Stimulated activated naive CD8-positive, alpha-beta T cell treated with anti-CD3 and anti-CD28 coated beads, Interleukin-15, amount 100 ng/mL, for 72 hours (primary cell): Measurements from ENCODE around the gene DMGDH.
"Not testable (repeated sequence)": the region's sequence is repeated elsewhere in the genome, so short reads cannot be mapped to it uniquely, and the experiment has no call there.

Source experiments
- ATAC-seq: fragments of 150-1000 bp; cut with Tn5 transposase; 2 replicates; pipeline ENCODE4 v1.10.0; 2021; ENCODE audit warnings: mild to moderate bottlenecking, moderate library complexity
- DNase-seq, 2 donors: peaks; one replicate each; pipeline ENCODE4 v3.0.0; 2021 to 2022
- H3K27ac Mint-ChIP-seq, 2 donors: one replicate each; pipeline ENCODE4 v1.8.0; 2022; ENCODE audit warnings: mild to moderate bottlenecking in 2 of 2, mixed read lengths in 2 of 2, moderate library complexity in 2 of 2
- H3K27me3 Mint-ChIP-seq: one replicate; pipeline ENCODE4 v1.8.0; 2022; ENCODE audit warnings: mixed read lengths
- H3K4me1 Mint-ChIP-seq: one replicate; pipeline ENCODE4 v1.8.0; 2022; ENCODE audit warnings: mild to moderate bottlenecking, mixed read lengths
- H3K4me3 Mint-ChIP-seq, 2 donors: one replicate each; pipeline ENCODE4 v1.8.0; 2022; ENCODE audit warnings: mild to moderate bottlenecking in 2 of 2, mixed read lengths in 2 of 2, moderate library complexity in 1 of 2
- H3K9me3 Mint-ChIP-seq, 2 donors: one replicate each; pipeline ENCODE4 v1.8.0; 2022; ENCODE audit warnings: mixed read lengths in 2 of 2

Gene DMGDH

GRCh38 chr5:79005936-79006631 lies 63.4 kb downstream of the DMGDH start:
- Mint-ChIP-seq H3K4me1 (no peaks in the 10 kb centered on the region), H3K27ac (no peak overlapping the region), H3K4me3 (no peak overlapping the region), H3K27me3 (peaks cover 45% of the 10 kb centered on the region), H3K9me3 (no peaks in the 10 kb centered on the region)
- ATAC-seq: no peak
- no peak for DNase-seq

GRCh38 chr5:79005151-79005550 lies 64.3 kb downstream of the DMGDH start:
- ATAC-seq (no peak), DNase-seq (no peak)
- peaks cover 47% of the 10 kb centered on the region for H3K27me3 Mint-ChIP-seq
- H3K9me3 Mint-ChIP-seq: no peaks in the 10 kb centered on the region
- H3K4me3 Mint-ChIP-seq: no peak overlapping the region
- no peak overlapping the region for H3K27ac Mint-ChIP-seq
- no peaks in the 10 kb centered on the region for H3K4me1 Mint-ChIP-seq

DNA sequence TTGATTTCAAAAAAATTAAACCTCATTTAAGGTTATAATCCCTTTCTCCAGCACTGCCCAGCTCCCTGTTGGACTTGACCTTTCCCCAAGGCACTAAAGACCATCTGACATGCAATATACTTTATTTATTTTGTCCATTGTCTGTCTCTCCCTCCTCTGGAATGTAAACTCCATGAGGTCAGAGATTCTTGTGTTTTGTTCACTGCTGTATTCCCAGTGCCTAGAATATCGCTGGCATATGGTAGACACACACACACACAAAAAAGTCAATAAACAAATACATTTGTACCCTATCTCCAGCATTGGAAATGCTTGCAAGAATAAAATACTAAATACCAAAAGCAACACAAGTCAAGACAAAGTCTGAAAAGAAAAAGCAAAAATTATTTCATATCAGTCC lies 67.1 kb downstream of the DMGDH start:
- Mint-ChIP-seq H3K4me3 (no peak overlapping the region), H3K4me1 (no peaks in the 10 kb centered on the region)

GRCh38 chr5:79001471-79001870 lies 68.0 kb downstream of the DMGDH start:
- Mint-ChIP-seq H3K27me3 (peaks cover 33% of the 10 kb centered on the region), H3K27ac (no peak overlapping the region), H3K4me1 (no peaks in the 10 kb centered on the region), H3K9me3 (no peaks in the 10 kb centered on the region), H3K4me3 (no peak overlapping the region)
- DNase-seq: no peak
- ATAC-seq: no peak

More for the DNA sequence above, 67.1 kb downstream of the DMGDH start:
- no peak for DNase-seq
- Mint-ChIP-seq H3K27me3 (peaks cover 38% of the 10 kb centered on the region), H3K9me3 (no peaks in the 10 kb centered on the region), H3K27ac (no peak overlapping the region)
- no peak for ATAC-seq

- DNase-seq (no peak), ATAC-seq (no peak)
- Mint-ChIP-seq H3K27me3 (peaks cover 20% of the 10 kb centered on the region), H3K9me3 (no peaks in the 10 kb centered on the region), H3K4me1 (peaks cover 25% of the 10 kb centered on the region), H3K4me3 (no peak overlapping the region), H3K27ac (no peak overlapping the region)
Observed at GRCh38 chr5:78997090-78997489, 72.4 kb downstream of the DMGDH start.

- peaks cover 25% of the 10 kb centered on the region for H3K4me1 Mint-ChIP-seq
- H3K27me3 Mint-ChIP-seq: peaks cover 15% of the 10 kb centered on the region
- DNase-seq: no peak
- H3K27ac Mint-ChIP-seq: no peak overlapping the region
- no peaks in the 10 kb centered on the region for H3K9me3 Mint-ChIP-seq
- no peak for ATAC-seq
- no peak overlapping the region for H3K4me3 Mint-ChIP-seq
Observed at GRCh38 chr5:78995521-78996007, 73.9 kb downstream of the DMGDH start.

- H3K4me1 Mint-ChIP-seq: peaks cover 32% of the 10 kb centered on the region
- no peak overlapping the region for H3K27ac Mint-ChIP-seq
- H3K27me3 Mint-ChIP-seq: peaks cover 18% of the 10 kb centered on the region
- DNase-seq (no peak), ATAC-seq (peak; percentile 78)
- no peak overlapping the region for H3K4me3 Mint-ChIP-seq
- no peaks in the 10 kb centered on the region for H3K9me3 Mint-ChIP-seq
Observed at GRCh38 chr5:78993165-78993564, 76.3 kb downstream of the DMGDH start.

DNA sequence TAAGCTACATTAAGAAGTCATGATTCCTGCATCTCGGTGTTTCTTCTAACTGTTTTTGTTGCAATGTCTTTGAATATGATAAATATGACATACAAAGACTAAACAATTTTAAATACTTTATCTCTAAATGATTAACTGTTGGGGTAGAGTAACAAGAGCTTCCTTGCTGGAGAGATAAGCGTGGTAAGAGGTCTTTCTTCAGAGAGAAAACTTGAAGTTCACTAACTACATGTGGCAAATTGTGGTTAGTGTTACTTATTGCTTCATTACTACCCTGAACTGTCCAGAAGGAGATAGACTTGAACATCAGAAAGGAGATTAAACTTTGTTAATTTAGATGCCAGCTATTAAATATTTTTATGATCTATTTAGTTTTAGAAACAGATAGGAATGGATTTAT lies 77.3 kb downstream of the DMGDH start:
- no peak for DNase-seq
- H3K4me1 Mint-ChIP-seq: peaks cover 32% of the 10 kb centered on the region
- no peaks in the 10 kb centered on the region for H3K9me3 Mint-ChIP-seq
- peaks cover 18% of the 10 kb centered on the region for H3K27me3 Mint-ChIP-seq
- no peak overlapping the region for H3K27ac Mint-ChIP-seq
- H3K4me3 Mint-ChIP-seq: no peak overlapping the region
- ATAC-seq: no peak

- Mint-ChIP-seq H3K27me3 (peaks cover 10% of the 10 kb centered on the region), H3K4me3 (no peak overlapping the region), H3K9me3 (no peaks in the 10 kb centered on the region), H3K27ac (no peak overlapping the region), H3K4me1 (peaks cover 42% of the 10 kb centered on the region)
- DNase-seq: no peak
- no peak for ATAC-seq
Observed at GRCh38 chr5:78989080-78989479, 80.4 kb downstream of the DMGDH start.

GRCh38 chr5:78985725-78986223 lies 83.7 kb downstream of the DMGDH start:
- H3K4me1 Mint-ChIP-seq: peaks cover 46% of the 10 kb centered on the region
- H3K27ac Mint-ChIP-seq: peak overlapping the region; percentile 96 to 98
- H3K27me3 Mint-ChIP-seq: peaks cover 5% of the 10 kb centered on the region
- H3K4me3 Mint-ChIP-seq: peak overlapping the region; percentile 83 to 91
- peak; percentile 86 for ATAC-seq
- H3K9me3 Mint-ChIP-seq: no peaks in the 10 kb centered on the region
- DNase-seq: peak; percentile 60 to 80

DNA sequence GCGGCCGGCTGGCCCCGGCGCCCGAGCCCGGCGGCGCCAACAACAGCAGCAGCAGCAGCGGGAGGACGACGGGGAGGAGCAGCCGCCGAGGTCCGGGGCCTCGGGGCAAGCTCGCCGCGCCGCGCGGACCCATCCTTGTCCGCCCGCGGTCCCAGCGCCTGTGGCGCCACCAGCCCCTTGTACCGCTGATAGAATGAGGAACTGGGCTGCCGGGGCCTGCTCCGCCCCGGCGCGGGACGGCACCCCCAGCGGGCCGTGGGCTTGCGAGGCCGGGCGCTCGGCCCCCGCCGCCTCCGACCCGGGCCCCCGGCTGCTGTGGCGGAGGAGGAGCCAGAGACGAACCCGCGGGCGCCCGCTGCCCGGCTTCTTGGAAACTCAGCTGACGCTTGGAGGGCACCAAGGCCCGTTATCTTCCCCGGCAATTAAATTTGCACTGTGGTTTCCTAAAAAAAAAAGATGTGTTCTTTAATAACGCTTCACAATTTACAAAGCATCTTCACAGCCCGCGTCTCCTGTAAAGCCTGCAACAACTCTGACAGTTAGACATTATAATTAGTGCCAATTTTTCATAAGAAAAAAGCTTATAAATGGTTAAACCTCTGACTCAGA lies 84.3 kb downstream of the DMGDH start, which contains the start of gene ARSB:
ARSB (minus strand) TSS at position 195 of the 609 bp plus-strand sequence; CDS start at position 133, 62 bp downstream.
- Mint-ChIP-seq H3K4me3 (peak within 1 kb of the TSS; percentile 91), H3K4me1 (peaks cover 50% of the 10 kb centered on the region)
- peak; percentile 62 for ATAC-seq

GRCh38 chr5:78984439-78985115 lies 84.9 kb downstream of the DMGDH start:
- H3K9me3 Mint-ChIP-seq: no peaks in the 10 kb centered on the region
- H3K27ac Mint-ChIP-seq: peak overlapping the region; percentile 96 to 97
- peaks cover 57% of the 10 kb centered on the region for H3K4me1 Mint-ChIP-seq
- H3K4me3 Mint-ChIP-seq: peak overlapping the region; percentile 89 to 91
- H3K27me3 Mint-ChIP-seq: no peaks in the 10 kb centered on the region
- ATAC-seq: peak; percentile 68
- peak; percentile 70 to 77 for DNase-seq

More for the DNA sequence above, 84.3 kb downstream of the DMGDH start, which contains the start of gene ARSB:
- H3K27ac Mint-ChIP-seq: peak within 1 kb of the TSS; percentile 97 to 98
- DNase-seq: peak; percentile 68 to 76
- H3K9me3 Mint-ChIP-seq: no peaks in the 10 kb centered on the region
- H3K27me3 Mint-ChIP-seq: no peaks in the 10 kb centered on the region

- Mint-ChIP-seq H3K4me3 (peak overlapping the region; percentile 89 to 91), H3K27me3 (no peaks in the 10 kb centered on the region), H3K9me3 (no peaks in the 10 kb centered on the region), H3K4me1 (peaks cover 63% of the 10 kb centered on the region), H3K27ac (peak overlapping the region; percentile 95 to 97)
- DNase-seq: no peak
- no peak for ATAC-seq
Observed at GRCh38 chr5:78983601-78984438, 85.7 kb downstream of the DMGDH start.

- H3K9me3 Mint-ChIP-seq, ATAC-seq, DNase-seq, H3K27me3 Mint-ChIP-seq, H3K27ac Mint-ChIP-seq: not testable (repeated sequence)
- Mint-ChIP-seq H3K4me1 (peaks cover 63% of the 10 kb centered on the region), H3K4me3 (peak overlapping the region; percentile 89 to 91)
Observed at GRCh38 chr5:78983194-78983593, 86.3 kb downstream of the DMGDH start.

DNA sequence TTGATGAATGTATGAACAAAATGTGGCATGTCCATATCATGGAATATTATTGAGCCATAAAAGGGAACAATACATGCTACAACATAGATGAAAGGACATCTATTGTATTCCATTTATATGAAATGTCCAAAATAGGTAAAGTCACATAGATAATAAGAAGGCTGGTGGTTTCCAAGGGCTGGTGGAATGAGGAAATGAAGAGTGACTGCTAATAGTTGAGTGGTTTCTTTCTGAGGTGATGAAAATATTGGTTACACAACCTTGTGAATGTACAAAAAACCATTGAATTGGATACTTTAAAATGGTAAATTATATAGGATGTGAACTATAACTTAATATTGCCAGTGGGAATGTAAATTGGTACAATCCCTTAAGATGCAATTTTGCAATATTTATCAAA lies 89.6 kb downstream of the DMGDH start:
- H3K4me1 Mint-ChIP-seq: peaks cover 64% of the 10 kb centered on the region
- peak overlapping the region; percentile 41 to 58 for H3K4me3 Mint-ChIP-seq
- peak overlapping the region in 1 of 2 donors; percentile 61 for H3K27ac Mint-ChIP-seq
- ATAC-seq (no peak), DNase-seq (no peak)
- H3K27me3 Mint-ChIP-seq: peaks cover 5% of the 10 kb centered on the region
- no peaks in the 10 kb centered on the region for H3K9me3 Mint-ChIP-seq
